Left ventricle myocardium inferior (tissue), 1 donor: ENCODE measurements around the gene CNTNAP2. TPM values are rescaled to one million over a fixed set of nuclear protein-coding genes. Genes with fewer than 3 reads are reported as not detected.
"Not testable (repeated sequence)": the region's sequence is repeated elsewhere in the genome, so short reads cannot be mapped to it uniquely, and the experiment has no call there.

Experiments used
- DNase-seq: peaks from one replicate; pipeline ENCODE4 v3.0.0-alpha.2; 2020
- H3K27ac ChIP-seq: fragments of 200-600 bp; replicated peaks from 2 replicates; pipeline ENCODE4 v1.8.0; 2021
- H3K27me3 ChIP-seq: fragments of 200-600 bp; 2 replicates; pipeline ENCODE4 v1.8.0; 2021; ENCODE audit warnings: low read depth
- H3K36me3 ChIP-seq: fragments of 200-600 bp; 2 replicates; pipeline ENCODE4 v1.8.0; 2021
- H3K4me1 ChIP-seq: fragments of 200-600 bp; 2 replicates; pipeline ENCODE4 v1.8.0; 2021
- H3K4me3 ChIP-seq: fragments of 200-600 bp; 2 replicates; pipeline ENCODE4 v1.8.0; 2021; ENCODE audit warnings: mild to moderate bottlenecking, moderate library complexity
- H3K9me3 ChIP-seq: fragments of 200-600 bp; replicated peaks from 2 replicates; pipeline ENCODE4 v1.8.0; 2021
- CTCF ChIP-seq: fragments of 200-600 bp; IDR thresholded peaks from 2 replicates; pipeline ENCODE4 v1.8.0; 2021; ENCODE audit warnings: antibody characterized with exemption, mild to moderate bottlenecking, borderline replicate concordance
- intact Hi-C: fragments of 100-400 bp; cut with micrococcal nuclease; formaldehyde crosslinking; loops from one replicate; pipeline ENCODE4 v1.11.0; 2022
- total RNA-seq: library from RNA; stranded (reverse); fragmentation: NEBNext Ultra II Directional; extraction: Animal tissue kit (Norgen Biotek cat#: 25700); gene quantifications from one replicate; pipeline ENCODE4 v1.2.1, GENCODE V29; 2021
- donor health status: DM: no; HTN: yes; CAD: no; lungs with severe emphysema.

Gene CNTNAP2
- total RNA-seq, 1 donor from 2014 or later: 0.99 TPM

GRCh38 chr7:147798001-147798400, 1681.4 kb downstream of the CNTNAP2 start:
- no peaks in the 10 kb centered on the region for H3K4me1 ChIP-seq
- no peak for TF ChIP-seq CTCF
- H3K4me3 ChIP-seq: no peak overlapping the region
- no peaks in the 10 kb centered on the region for H3K36me3 ChIP-seq
- H3K27me3 ChIP-seq: no peaks in the 10 kb centered on the region
- intact Hi-C loops: no loop called here
- H3K27ac ChIP-seq: no peak overlapping the region
- no peak for DNase-seq
- peaks cover 10% of the 10 kb centered on the region for H3K9me3 ChIP-seq

GRCh38 chr7:147801762-147802161, 1685.2 kb downstream of the CNTNAP2 start:
- H3K27me3 ChIP-seq, H3K4me1 ChIP-seq, H3K4me3 ChIP-seq, DNase-seq, intact Hi-C loops, H3K36me3 ChIP-seq, H3K27ac ChIP-seq: not testable (repeated sequence)
- H3K9me3 ChIP-seq: peaks cover 18% of the 10 kb centered on the region

- no peak for DNase-seq
- intact Hi-C loops: no loop called here
- Histone ChIP-seq H3K36me3 (no peaks in the 10 kb centered on the region), H3K27ac (no peak overlapping the region), H3K4me1 (no peaks in the 10 kb centered on the region), H3K9me3 (peaks cover 21% of the 10 kb centered on the region), H3K27me3 (no peaks in the 10 kb centered on the region), H3K4me3 (no peak overlapping the region)
- no peak for TF ChIP-seq CTCF
Observed at GRCh38 chr7:147803151-147803550, 1686.5 kb downstream of the CNTNAP2 start.

- no peaks in the 10 kb centered on the region for H3K4me1 ChIP-seq
- no peak overlapping the region for H3K4me3 ChIP-seq
- H3K27ac ChIP-seq: no peak overlapping the region
- no peak for TF ChIP-seq CTCF
- DNase-seq: no peak
- H3K27me3 ChIP-seq: no peaks in the 10 kb centered on the region
- no peaks in the 10 kb centered on the region for H3K36me3 ChIP-seq
- peaks cover 21% of the 10 kb centered on the region for H3K9me3 ChIP-seq
- intact Hi-C loops: no loop called here
Observed at GRCh38 chr7:147803606-147804005, 1687.0 kb downstream of the CNTNAP2 start.

- intact Hi-C loops: no loop called here
Observed at GRCh38 chr7:147804032-147804431, 1687.4 kb downstream of the CNTNAP2 start.

More at GRCh38 chr7:147804032-147804431, 1687.4 kb downstream of the CNTNAP2 start:
- DNase-seq: no peak
- Histone ChIP-seq H3K4me3 (no peak overlapping the region), H3K27ac (no peak overlapping the region), H3K4me1 (no peaks in the 10 kb centered on the region), H3K36me3 (no peaks in the 10 kb centered on the region), H3K27me3 (no peaks in the 10 kb centered on the region), H3K9me3 (peaks cover 21% of the 10 kb centered on the region)
- TF ChIP-seq CTCF: no peak
